OCI-LY7 (cell line): ENCODE data around the gene ARHGEF40.

Experiments used
- CTCF ChIP-seq: fragments of 200-600 bp; sonication (generic); conservative IDR thresholded peaks from 2 replicates; pipeline ENCODE4 v1.5.1; 2014; ENCODE audit warnings: mild to moderate bottlenecking, antibody characterized with exemption, low read length, moderate library complexity, mixed read lengths
- EZH2phosphoT487 ChIP-seq: fragments of 200-600 bp; sonication (generic); IDR thresholded peaks from 2 replicates; pipeline ENCODE4 v1.6.1; 2018; ENCODE audit warnings: low read depth, borderline replicate concordance, mild to moderate bottlenecking, mixed run types, antibody characterized with exemption, low read length, moderate library complexity, mixed read lengths

GRCh38 chr14:21043974-21044618 is 26.0 kb upstream of the ARHGEF40 start:
- TF ChIP-seq CTCF (no peak), EZH2phosphoT487 (no peak)
